HEK293 (cell line): ENCODE measurements around the gene NCOR1.

ENCODE experiments used
- CTCF ChIP-seq: fragments of 450-650 bp; formaldehyde crosslinking; IDR thresholded peaks from 2 replicates; pipeline ENCODE4 v1.5.1; 2016; ENCODE audit warnings: missing biosample characterization, missing genetic modification characterization
- IKZF3 ChIP-seq: fragments of 450-650 bp; IDR thresholded peaks from 2 replicates; pipeline ENCODE4 v1.5.0; 2018; ENCODE audit warnings: missing biosample characterization, mild to moderate bottlenecking, missing genetic modification characterization, moderate library complexity
- ZBTB8A ChIP-seq: fragments of 450-650 bp; formaldehyde crosslinking; IDR thresholded peaks from 2 replicates; pipeline ENCODE4 v1.5.1; 2016; ENCODE audit warnings: missing biosample characterization, missing genetic modification characterization

GRCh38 chr17:16189791-16190348, 25.5 kb downstream of the NCOR1 start:
- TF ChIP-seq IKZF3 (no peak), ZBTB8A (tag by site-specific recombination) (no peak), CTCF (tag by site-specific recombination) (no peak)
